Anterior cingulate cortex (tissue), 58 donors: ENCODE results near the gene KYAT1.
A peak's percentile ranks its signal among the peaks of the same experiment; 100 is the strongest.
"Not testable (repeated sequence)": the region's sequence is repeated elsewhere in the genome, so short reads cannot be mapped to it uniquely, and the experiment has no call there.

ENCODE experiments used
- DNase-seq, 58 donors: peaks; one replicate each; lab custom pipeline; 2025; lab: John Stamatoyannopoulos, UW

The KYAT1 gene

GRCh38 chr9:128887049-128887448 lies 5.3 kb upstream of the KYAT1 start:
- no peak for DNase-seq

- DNase-seq: no peak
These were observed 4.6 kb upstream of the KYAT1 start for GRCh38 chr9:128886211-128886891.

- DNase-seq: no peak
These were observed 4.0 kb upstream of the KYAT1 start for GRCh38 chr9:128885798-128886197.

- no peak for DNase-seq
These were observed 3.6 kb upstream of the KYAT1 start for GRCh38 chr9:128885376-128885775.

GRCh38 chr9:128884164-128884563 lies 2.4 kb upstream of the KYAT1 start:
- DNase-seq: no peak

- DNase-seq: peak in 5 of 58 donors; percentile 51 to 65 (median 59)
These were observed 1.2 kb upstream of the KYAT1 start for GRCh38 chr9:128882677-128883603.

- DNase-seq: no peak
These were observed 3.9 kb downstream of the KYAT1 start for GRCh38 chr9:128877852-128878251.

GRCh38 chr9:128870941-128871265 lies 10.8 kb downstream of the KYAT1 start:
- DNase-seq: not testable (repeated sequence)

- no peak for DNase-seq
These were observed 11.4 kb downstream of the KYAT1 start for GRCh38 chr9:128870128-128870940.

- DNase-seq: peak in 31 of 58 donors; percentile 12 to 64 (median 37)
These were observed 18.1 kb downstream of the KYAT1 start for GRCh38 chr9:128863647-128864046.

- peak in 1 of 58 donors; percentile 33 for DNase-seq
These were observed 19.3 kb downstream of the KYAT1 start for GRCh38 chr9:128862401-128862851.

- no peak for DNase-seq
These were observed 20.2 kb downstream of the KYAT1 start for GRCh38 chr9:128861501-128861900.

- DNase-seq: peak in 2 of 58 donors; percentile 14 to 41
These were observed 20.8 kb downstream of the KYAT1 start for GRCh38 chr9:128860937-128861336.

GRCh38 chr9:128858476-128858875 lies 23.3 kb downstream of the KYAT1 start:
- not testable (repeated sequence) for DNase-seq

GRCh38 chr9:128854454-128854853 lies 27.3 kb downstream of the KYAT1 start:
- not testable (repeated sequence) for DNase-seq

- DNase-seq: not testable (repeated sequence)
These were observed 29.1 kb downstream of the KYAT1 start for GRCh38 chr9:128852646-128853045.

GRCh38 chr9:128851779-128852600 lies 29.8 kb downstream of the KYAT1 start:
- peak in 19 of 58 donors; percentile 2 to 54 (median 18) for DNase-seq

- DNase-seq: not testable (repeated sequence)
These were observed 30.7 kb downstream of the KYAT1 start for GRCh38 chr9:128851024-128851423.

- no peak for DNase-seq
These were observed 33.9 kb downstream of the KYAT1 start for GRCh38 chr9:128847803-128848202.

GRCh38 chr9:128846680-128847030 lies 35.1 kb downstream of the KYAT1 start:
- DNase-seq: no peak
